Dermis blood vessel endothelial cell (primary cell): ENCODE data around the gene KRTAP5-6. TPM values are rescaled to one million over a fixed set of nuclear protein-coding genes. Genes with fewer than 3 reads are reported as not detected.

ENCODE experiments used
- DNase-seq: peaks from one replicate; pipeline ENCODE4 v3.0.0; 2010
- total RNA-seq: library from RNA; depleted of rRNA; stranded (reverse); fragments of >200 nt; gene quantifications from 2 replicates; pipeline ENCODE4 v1.2.3, GENCODE V29; 2014

The KRTAP5-6 gene
- total RNA-seq, 1 donor from 2014 or later = not detected

DNA sequence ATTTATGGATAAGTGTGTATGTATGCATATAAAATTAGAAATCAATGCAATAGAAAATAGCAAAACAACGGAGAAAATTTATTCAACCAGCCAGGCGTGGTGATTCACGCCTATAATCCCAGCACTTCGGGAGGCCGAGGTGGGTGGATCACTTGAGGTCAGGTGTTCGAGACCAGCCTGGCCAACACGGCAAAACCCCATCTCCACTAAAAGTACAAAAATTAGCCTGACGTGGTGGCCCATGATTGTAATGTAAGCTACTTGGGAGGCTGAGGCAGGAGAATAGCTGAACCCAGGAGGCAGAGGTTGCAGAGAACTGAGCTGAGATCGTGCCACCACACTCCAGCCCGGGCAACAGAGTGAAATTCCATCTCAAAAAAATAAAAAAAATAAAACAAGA lies 5.5 kb downstream of the KRTAP5-6 start:
- DNase-seq = no peak

DNA sequence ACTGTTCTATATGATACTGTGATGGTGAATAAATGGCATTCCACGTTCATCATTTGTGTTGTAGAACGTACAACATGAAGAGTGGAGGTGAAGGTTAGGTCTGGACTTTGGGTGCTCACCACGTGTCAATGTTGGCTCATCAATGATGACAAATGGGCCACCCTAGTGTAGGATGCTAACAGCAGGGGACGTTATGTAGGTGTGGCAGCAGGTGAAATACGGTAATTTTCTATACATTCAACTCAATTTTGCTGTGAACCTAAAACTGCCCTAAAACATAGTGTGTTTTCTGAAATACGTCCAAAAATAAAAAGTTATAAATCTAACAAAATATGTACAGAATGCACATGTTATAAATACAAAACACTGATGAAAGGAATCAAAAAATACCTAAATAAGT lies 6.2 kb downstream of the KRTAP5-6 start:
- DNase-seq = no peak

DNA sequence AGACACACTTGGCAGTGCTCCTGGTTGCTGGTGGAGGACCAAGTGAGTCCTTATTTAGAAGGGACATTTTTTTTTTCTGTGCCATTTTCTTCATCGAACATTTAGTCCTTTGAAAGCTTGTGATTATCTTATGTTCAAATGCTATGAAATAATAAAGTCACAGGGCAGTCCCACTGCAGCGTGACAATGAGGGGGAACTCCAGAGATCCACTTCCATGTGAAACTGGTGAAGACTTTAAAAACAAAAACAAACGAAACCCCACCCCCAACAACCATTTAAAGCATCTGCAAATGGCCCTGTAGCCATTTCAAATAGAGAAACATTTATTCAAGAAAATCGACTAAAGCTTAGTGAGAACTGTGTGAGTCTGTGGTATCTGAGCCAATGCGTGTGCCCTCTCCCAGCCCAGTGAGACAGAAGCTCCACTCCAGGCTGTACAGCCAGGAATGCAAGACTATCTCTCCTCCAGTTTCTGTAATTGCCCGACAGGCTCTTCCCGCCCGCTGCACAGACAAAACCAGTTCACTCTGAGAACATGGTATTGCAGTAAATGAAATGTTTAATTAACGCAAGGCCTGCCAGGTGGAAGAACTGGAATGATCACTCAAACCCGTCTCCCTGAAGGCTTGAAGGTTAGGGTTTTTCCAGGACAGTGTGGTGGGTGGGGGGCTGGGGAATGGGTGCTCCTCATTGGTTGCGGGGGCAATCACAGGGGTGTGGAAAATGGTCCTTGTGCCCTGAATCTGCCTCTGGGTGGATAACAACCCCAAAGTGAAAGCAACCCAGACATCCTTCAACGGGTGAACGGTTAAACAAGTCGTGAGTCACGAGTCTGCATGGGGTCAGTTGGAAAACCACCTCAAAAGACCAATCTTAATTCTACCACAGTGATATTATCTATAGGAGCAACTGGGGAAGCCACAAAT lies 8.4 kb downstream of the KRTAP5-6 start:
- DNase-seq = no peak

DNA sequence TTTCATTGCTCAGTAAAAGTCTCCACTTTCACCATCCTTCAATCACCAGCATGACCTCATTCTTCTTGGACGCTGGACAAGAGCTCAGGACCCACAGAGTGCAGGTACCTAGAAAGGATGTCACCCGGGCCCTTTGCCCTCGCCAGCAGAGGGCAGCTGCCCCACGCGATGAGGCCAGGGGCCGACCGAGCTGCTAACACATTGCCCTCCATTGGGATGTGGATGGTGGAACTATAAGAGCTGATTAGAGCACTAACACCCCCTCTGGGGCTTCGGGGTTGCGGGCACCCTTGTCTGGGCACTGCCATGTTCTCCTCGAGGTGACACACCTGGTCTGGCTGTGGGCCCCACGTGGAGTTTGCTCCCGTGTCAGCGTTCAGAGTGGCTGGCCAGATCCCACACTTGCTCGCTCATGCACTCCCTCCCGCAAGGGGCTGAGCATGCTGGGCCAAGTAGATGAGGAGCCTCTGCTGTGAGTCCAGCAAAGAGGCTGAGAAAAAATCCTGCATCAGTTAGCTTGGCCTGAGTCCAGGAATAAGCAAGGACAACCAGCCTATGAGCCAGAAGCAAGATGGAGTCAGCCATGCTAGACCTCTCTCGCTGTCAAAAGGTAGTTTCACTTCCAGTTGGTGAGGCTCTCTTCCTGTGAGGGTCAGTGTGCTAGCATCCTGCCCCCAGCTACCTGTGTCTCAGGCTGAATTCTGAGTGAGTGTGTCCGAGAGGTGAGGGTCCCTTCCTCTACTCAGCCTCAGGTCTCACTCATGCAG lies 9.8 kb downstream of the KRTAP5-6 start:
- DNase-seq = no peak

DNA sequence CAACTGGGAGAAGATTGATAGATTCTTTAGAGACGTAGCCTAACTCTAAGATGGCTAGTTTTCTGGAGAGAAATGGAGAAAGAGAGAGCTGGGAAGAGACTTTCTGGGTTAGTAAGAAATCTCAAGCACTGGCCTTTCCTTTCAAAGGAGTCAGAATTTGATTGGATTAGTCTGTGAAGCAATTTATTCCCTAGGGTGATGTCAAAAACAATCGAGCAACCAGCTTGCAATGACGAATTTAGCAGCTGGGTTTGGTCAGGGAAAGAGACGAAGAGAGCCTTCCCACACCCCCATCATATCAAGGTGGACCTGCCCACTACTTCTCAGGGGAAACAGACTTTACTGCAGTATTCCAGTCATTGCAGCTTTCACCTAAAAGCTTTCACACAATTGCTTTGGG lies 10.8 kb downstream of the KRTAP5-6 start:
- DNase-seq = no peak

DNA sequence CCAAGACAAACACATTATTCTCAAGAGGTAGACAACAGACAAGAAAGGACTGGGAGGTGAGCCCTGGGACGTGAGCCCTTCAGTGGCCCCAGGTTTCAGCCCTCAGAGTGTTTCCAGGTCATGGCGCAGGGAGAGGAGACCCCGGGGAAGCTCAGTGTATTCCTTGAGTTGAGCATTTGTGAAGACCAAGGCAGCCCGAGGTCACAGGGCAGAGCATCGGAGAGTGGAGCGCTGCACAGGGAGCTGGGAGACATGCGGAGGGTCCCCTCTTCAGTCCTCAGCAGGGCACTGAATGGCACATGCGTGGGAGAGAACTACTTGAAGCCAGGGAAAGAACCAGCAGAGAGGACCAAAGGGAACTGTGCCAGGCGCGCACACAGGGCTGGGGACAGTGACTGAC lies 11.7 kb downstream of the KRTAP5-6 start:
- DNase-seq = no peak

DNA sequence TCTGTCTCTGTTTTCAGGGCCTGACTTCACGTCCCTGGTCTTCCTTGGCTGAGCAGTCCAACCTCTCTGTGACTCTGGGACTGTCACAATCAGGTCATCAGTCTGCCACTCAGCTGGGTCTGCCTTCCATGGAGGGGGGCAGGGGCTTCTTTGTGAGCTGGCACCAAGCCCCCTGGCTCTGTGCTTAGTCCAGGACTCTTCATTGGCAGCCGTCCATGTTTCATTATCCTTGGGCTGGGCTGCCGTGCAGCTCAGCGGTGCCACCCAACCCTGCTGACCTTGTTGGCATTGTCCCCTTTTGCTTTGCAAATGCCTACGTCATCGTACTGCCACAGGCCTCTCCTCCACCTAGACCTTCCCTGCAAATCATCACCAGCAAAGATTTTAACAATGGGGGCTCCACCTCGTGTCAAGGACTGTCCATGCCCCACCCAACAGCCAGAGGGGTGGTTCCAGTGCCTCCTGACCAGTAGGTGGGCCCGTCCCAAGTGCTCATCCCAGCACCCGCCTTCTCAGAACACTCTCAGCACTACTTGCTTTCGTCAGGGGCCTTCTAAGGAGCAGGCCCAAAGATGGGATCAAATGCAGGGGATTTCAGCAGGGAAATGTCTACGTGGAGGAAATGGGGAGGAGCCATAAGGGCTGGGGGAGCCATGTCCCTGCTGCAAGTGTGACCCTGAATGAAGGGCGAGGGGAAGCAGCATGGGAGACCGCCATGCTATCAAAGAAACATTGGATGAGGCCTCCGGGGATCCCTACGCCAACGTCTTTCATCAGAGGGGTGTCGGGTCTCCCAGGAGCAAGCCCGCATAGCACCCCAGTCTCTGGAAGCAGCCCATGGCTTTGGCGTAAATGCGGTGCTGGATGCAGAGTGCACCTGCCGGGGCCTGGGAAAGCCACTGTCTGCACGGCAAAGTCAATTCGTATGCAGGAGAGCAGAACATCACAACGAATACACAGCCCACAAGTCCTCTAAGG lies 18.2 kb downstream of the KRTAP5-6 start:
- no peak for DNase-seq

DNA sequence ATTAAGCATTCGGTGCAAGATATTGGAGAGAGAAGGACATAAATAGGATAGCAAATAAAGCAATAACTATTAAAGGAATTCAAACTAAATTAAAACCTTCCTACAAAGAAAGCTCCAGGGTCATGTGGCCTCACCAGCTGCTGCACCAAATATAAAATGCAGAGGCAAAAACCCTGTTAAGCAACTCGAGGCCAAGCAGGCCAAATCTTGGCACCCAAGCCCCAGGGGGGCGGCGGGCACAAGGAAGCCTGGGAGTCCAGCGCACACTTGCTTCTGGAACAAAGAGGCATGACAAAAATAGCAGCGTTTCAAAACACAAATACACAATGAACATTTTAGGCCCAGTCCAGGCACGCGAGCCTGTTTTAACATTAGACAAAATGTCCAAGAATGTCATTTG lies 20.8 kb downstream of the KRTAP5-6 start:
- DNase-seq = no peak

DNA sequence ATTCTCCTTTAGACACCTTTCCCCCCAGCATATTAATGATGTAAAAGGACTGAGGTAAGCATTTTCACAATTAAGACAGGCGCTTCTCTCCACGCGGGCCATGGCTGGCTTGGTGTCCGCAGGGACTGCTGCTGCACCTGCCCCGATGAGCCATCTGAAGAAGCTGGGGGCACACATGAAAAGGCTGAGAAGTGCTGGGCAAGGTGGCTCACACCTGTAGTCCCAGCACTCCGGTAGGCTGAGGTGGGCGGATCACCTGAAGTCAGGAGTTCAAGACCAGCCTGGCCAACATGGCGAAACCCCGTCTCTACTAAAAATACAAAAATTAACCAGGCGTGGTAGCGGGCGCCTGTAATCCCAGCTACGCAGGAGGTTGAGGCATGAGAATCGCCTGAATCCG lies 21.3 kb downstream of the KRTAP5-6 start:
- DNase-seq = no peak

DNA sequence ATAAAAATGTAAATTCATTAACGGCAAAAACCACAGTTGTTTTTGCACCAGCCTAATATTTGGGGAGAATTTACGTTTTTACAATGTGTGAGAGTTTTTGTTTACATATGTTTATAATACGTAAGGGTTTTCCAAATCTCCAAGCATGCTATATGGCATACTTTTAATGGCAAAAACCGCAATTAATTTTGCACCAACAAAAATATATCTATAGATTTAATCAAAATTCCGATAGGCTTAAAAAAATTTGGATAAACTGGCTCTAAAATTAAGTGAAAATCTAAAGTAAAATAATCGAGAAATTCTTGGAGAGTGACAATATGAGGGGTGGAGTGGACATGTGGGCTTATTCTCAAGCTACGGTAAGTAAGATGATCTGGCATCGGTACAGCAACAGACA lies 22.8 kb downstream of the KRTAP5-6 start:
- DNase-seq = no peak

DNA sequence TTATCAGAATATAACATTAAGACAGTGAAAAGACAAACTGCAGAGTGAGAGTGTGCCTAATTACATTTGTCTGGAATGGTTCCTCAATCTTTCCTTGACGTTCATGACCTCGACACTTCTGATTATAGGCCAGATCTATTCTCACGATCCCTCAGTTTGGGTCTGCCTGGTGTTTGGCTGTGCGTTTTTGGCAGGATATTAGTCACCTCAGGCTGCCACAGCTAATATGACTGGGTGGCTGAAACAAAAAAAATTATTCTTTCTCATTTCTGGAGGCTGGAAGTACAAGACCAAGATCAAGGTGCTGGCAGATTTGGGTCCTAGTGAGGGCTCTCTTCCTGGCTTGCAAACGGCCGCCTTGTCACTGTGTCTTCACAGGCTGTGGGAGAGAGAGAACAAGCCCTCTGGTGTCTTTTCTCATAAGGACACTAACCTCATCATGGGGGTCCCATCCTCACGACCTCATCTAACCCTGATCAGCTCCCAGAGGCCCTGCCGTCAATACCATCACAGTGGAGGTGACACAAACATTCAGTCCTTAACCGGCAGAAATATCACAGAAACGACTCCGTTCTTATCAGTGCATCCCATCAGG lies 30.2 kb downstream of the KRTAP5-6 start:
- DNase-seq = no peak

DNA sequence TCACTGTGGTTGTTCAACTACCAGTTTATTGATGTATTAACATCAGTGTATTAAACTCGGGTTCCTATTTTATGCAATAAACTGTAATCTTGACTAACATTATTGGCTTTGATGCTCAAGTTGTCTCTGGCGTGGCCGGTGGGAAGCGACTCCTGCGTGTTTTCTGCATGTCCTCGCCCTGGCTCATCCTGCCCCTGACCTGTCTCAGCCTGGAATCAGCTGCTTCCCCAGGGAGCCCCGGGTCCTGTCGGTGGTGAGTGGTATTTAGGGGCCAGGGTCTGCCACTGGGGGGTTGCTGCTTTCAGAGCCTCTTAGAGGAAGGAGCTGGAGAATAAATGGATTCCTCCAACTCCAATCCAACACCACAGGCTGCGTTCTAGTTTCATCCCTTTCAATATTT lies 30.9 kb downstream of the KRTAP5-6 start:
- DNase-seq = no peak

DNA sequence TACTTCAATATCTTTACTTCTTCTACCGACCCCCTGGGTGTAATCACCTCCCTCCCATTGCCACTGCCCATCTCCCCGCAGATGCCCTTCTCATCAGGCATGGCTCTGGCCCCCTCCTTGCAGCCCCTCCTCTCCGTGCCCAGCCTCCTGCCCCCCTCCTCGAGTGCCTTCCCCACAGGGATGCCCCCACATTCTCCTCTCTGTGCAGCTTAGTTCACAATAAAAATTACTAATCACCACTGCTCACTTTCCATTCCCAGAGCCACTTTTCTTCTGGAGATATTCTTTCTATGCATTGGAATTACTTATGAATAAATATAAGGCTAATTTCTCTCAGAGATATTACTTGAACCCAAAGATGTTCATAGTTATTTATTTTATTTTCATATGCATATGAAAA lies 31.3 kb downstream of the KRTAP5-6 start:
- no peak for DNase-seq

DNA sequence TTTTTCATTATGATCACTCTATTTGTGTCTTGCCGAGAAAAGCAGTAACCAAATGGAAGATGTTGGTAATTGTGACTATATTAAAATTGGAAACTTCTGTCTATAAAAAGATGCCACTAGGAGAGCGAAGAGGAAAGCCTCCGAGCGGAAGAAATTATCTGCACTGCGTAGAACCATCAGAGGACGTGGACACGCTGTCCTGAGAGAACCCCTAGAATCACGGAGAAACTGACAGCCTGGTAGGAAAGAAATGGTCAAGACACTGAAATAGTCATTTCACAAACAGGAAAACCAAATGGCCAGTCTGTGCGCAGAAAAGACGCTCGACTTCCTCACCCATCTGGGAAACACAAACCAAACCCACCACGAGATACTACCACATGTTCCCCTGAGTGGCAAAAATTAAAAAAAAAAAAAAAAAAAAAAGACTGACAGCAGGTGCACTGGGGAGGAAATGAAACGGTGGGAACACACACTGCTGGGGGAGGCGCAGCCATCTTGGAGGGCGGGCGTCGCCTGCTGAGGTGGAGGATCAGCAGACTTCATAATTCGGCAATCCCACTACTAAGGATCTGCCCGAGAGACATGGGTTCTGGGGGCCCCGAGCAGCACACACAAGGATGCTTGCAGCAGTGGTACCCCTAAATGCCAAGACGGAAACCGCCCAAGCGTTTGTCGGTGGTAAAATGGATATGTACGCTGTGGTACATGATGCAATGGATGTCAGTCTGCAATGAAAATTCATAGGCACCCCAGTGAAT lies 32.1 kb downstream of the KRTAP5-6 start:
- no peak for DNase-seq

DNA sequence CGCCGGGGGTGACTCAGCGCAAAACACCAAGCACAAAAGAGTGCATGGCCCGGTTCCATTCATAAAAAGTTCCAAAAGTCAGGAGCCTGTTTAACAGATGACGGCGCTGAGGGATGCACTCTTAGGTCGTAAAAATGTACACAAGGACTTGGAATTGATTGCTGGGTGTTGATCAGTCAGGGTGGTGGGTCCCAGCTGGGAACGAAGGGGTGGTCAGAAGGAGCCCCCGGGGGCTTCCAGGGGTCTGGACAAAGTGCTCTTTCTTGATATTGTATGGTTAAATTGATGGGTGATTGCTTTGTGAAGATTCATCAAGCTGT lies 32.7 kb downstream of the KRTAP5-6 start:
- no peak for DNase-seq

DNA sequence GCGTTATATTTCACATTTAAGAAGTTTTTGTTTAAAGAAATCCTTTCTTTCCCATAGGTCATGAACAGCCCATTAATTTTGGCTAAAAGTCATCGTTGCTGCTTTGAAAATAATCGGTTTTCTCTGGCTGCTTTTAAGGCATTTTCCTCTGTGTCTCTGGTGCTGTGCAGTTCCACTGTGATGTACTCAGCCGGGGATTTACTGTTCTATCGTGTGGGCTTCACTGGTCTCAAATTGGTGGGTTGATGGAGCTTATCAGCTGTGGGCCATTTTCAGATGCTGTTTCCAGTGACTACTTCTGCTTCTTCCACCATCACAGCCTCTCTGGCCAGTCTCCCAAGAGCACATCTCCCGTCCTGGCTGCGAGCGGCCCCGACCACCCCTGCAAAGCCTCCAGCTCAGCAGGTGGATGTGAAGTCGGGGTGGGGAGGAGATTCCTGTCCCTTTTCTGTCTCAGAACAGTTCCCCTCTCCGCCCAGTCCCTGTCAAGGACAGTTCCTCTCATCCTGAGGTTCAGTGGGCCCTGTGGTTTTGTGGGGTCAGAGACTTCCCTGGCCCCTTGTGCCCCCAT lies 33.1 kb downstream of the KRTAP5-6 start:
- no peak for DNase-seq

DNA sequence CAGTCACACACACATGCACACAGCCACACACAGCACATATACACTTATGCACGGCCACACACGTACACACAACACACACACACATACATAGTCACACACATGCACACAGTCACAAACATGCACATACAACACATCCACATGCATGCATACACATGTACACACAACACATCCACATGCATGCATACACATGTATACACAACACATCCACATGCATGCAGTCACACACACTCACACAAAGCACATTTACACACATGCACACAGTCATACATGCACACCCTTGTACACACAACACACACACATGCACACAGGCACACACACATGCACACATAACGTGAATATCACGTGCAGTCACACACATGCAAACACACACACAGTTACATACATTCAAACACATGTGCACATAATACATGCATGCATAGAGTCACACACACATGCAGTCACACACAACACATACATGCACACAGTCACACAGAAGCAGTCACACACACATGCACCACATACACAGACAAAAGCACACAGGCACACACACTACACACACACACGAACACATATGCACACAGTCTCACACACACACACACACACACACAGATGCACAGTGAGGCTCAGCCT lies 34.6 kb downstream of the KRTAP5-6 start:
- DNase-seq = no peak

DNA sequence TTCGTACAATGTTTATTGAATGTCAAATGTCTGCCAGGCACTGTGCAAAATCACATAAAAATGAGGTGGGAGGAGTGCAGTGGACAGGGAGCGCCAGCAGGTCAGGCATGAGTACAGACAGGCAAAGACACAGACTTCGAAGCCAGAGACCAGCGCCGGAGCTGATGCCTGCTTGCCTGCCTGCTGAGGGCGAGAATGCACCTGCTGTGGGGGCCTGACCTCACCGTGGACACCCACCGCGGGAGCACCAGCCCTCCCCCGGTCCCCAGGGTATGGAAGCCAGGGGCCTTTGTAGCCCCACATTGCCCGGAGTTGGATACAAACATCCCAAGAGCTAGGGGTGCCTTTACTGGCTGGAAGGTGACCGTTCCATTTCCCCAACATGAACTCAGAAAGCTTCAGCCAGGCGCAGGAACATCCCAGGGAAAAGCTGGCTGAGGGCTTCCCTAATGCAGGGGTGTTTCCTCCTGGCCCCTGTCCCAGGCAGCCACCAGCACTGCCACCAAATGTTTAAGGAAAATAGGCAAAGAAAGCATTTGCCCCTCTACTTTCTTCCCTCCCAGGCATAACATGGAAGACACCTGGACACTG lies 35.5 kb downstream of the KRTAP5-6 start:
- DNase-seq = no peak

DNA sequence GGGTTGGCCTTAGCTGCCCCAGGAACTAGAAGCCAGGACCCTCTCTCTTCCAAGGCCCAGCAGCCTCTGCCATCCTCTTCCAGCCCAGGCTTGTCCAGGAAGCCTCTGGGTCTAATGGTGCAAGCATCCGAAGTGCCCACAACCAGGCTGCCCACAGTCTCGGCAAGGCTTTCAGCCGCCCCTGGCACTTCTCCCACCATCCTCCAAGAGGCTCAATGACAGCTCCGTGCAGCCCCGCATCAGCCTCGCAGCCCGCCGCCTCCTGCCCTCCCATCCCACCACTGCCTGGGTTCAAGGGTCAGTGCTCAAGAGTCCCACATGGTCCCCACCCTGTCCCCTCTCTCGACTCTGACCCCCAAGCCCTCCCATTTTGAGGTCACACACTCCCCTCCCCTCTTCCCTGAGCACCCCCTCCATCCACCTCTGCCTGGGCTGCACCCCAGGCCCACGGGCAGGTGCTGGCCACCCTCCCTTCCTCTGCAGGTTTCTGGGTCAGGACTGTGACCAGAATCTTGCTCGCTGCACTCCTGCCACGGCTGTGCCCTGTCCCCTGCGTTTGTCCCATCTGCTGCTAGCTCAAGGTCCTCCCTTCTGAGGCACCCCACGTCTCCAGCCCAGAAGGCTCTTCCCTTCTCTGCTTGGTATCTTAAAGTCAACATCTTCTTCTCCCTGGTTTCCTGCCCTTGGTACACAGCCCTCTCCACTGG lies 36.2 kb downstream of the KRTAP5-6 start:
- no peak for DNase-seq
